Fibroblast of the aortic adventitia (primary cell): Measurements from ENCODE around the gene KRTAP1-5. TPM values are rescaled to one million over a fixed set of nuclear protein-coding genes. Genes with fewer than 3 reads are reported as not detected.
"Not testable (repeated sequence)": the region's sequence is repeated elsewhere in the genome, so short reads cannot be mapped to it uniquely, and the experiment has no call there.

Source experiments
- DNase-seq: peaks from one replicate; pipeline ENCODE4 v3.0.0-alpha.2; 2010; ENCODE audit warnings: low read depth
- H3K4me3 ChIP-seq: 2 replicates; pipeline ENCODE4 v1.5.1; 2011; ENCODE audit warnings: low read depth, mild to moderate bottlenecking, control low read depth, low read length, moderate library complexity
- CTCF ChIP-seq: IDR thresholded peaks from 2 replicates; pipeline ENCODE4 v1.5.1; 2011; ENCODE audit warnings: mild to moderate bottlenecking, low read length, control low read depth, inconsistent platforms; ENCODE audit not compliant: insufficient read depth
- total RNA-seq: library from RNA; depleted of rRNA; stranded (reverse); fragments of >200 nt; gene quantifications from 2 replicates; pipeline ENCODE4 v1.2.3, GENCODE V29; 2012; ENCODE audit warnings: low replicate concordance

KRTAP1-5 gene
- total RNA-seq, 1 donor, result 1.4 TPM

DNA sequence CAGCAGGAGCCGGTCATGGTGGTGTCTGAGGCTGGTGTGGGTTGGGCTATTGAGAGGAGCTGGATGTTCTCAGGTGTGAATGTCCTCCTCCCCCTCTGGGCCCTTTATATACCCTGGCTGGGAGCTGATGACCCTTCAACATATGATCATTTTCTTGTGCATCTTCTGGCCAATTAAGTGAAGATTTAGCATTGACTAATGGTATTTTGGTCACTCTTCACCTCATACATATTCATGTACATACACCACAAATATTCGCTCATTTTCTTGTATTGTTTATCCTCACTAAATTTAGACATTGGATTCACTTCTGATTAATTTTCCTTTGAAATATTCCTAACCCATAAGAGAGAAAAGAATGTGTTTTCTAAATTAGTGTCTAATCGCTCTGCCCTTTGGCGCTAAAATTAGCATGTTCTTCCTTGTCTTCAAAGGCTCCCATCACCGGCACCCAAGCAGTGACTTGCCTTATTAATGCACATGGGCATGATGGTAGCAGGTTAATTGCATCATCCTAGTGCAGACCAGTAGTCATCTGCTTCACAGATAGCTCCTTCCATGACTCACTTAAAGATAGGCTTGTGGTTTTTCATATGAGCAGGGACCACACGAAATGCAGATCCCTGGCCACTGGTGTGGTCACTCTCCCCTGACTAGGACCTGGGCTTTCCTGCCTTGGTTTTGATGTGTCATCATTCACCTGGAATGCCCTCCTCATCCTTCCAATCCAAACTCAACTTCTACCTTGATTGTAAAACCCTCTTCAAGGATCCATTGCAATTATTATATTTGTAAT lies 39.0 kb upstream of the KRTAP1-5 start, which contains the start of gene KRTAP2-4:
Gene KRTAP2-4 (minus strand): TSS at position 51 of the 796 bp plus-strand sequence. CDS start 34 bp downstream, at position 17.
- peak; percentile 87 for DNase-seq
- no peak within 1 kb of the TSS for H3K4me3 ChIP-seq
- TF ChIP-seq CTCF, result no peak

DNA sequence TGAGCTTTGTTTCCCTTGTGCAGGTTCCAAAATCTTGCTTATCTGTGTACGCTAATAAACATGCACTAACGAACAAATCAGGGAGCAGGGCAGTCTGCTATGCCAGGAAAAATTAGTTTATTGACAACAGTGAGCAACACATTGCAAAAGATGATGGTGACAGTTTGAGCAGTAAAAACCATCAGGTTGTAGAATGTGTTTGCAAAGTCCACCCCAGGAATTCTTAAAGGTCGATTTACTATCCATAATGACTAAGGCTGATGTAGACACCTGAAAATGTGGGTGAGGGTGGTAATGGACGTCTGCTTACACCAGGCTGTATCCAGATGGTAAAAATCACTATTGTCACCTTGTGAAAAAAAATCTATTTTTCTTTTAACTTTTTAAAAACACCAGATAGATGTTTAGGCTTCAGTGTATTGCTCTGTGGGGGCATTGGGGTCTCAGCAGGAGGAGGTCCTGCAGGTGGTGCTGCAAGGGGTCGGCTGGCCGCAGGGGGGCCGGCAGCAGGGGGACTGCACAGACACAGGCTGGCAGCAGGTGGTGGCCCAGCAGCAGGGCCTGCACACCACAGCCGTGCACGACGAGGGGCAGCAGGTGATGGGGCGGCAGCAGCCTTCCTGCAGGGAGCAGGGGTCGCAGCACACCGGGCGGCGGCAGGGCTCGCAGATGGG lies 38.1 kb upstream of the KRTAP1-5 start:
- not testable (repeated sequence) for DNase-seq, H3K4me3 ChIP-seq

- no peak for TF ChIP-seq CTCF
- no peak for DNase-seq
- H3K4me3 ChIP-seq, result no peak overlapping the region
Observed at GRCh38 chr17:41064301-41064700, 37.3 kb upstream of the KRTAP1-5 start.

GRCh38 chr17:41063449-41063848 lies 36.4 kb upstream of the KRTAP1-5 start:
- TF ChIP-seq CTCF, result no peak
- no peak overlapping the region for H3K4me3 ChIP-seq
- DNase-seq, result no peak

DNA sequence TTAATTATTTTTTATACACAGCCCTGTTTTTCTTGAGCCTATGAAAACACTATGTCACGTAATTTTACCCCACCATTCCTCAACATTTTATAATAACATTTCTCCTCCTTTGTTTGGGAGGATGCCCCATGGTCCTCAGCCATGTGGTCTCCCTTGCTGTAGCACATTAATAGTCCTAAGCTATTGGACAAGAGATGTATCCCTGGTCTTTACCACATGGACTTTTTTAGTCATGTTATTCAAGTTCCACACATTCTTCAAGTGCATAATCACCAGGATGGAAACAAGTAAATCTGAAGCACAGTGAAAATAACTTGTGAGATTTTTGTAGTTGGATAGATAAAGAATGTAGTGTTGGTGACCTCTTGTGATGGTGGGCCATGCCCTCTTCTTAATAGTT lies 35.0 kb upstream of the KRTAP1-5 start:
- no peak overlapping the region for H3K4me3 ChIP-seq
- no peak for TF ChIP-seq CTCF
- peak; percentile 92 for DNase-seq

DNA sequence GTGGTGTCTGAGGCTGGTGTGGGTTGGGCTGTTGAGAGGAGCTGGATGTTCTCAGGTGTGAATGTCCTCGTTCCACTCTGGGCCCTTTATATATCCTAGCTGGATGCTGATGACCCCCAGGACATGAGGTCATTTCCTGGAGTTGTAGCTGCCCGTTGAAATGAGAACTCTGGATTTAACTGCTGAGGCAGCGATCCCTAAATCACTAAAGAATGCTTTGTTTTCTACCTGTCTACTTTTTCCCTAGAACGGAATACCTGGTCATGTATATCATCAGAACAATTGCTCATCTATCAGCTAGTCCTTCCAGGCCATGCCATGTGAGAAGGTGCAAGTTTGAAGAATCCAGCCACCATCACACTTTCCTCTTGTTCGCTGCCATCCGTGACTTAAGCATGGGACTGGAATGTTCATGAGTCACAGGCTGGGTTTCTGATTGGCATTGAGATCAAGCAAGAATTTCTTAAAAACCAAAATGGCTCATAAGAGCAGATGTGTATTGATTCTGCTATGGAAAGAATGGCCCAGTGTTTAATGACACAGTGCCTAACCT lies 33.1 kb upstream of the KRTAP1-5 start, which contains the start of gene KRTAP2-3:
Gene KRTAP2-3 (minus strand): TSS at position 63 of the 553 bp plus-strand sequence. CDS start 64 bp downstream, outside the sequence.
- no peak within 1 kb of the TSS for H3K4me3 ChIP-seq
- no peak for TF ChIP-seq CTCF
- DNase-seq, result peak; percentile 88

DNA sequence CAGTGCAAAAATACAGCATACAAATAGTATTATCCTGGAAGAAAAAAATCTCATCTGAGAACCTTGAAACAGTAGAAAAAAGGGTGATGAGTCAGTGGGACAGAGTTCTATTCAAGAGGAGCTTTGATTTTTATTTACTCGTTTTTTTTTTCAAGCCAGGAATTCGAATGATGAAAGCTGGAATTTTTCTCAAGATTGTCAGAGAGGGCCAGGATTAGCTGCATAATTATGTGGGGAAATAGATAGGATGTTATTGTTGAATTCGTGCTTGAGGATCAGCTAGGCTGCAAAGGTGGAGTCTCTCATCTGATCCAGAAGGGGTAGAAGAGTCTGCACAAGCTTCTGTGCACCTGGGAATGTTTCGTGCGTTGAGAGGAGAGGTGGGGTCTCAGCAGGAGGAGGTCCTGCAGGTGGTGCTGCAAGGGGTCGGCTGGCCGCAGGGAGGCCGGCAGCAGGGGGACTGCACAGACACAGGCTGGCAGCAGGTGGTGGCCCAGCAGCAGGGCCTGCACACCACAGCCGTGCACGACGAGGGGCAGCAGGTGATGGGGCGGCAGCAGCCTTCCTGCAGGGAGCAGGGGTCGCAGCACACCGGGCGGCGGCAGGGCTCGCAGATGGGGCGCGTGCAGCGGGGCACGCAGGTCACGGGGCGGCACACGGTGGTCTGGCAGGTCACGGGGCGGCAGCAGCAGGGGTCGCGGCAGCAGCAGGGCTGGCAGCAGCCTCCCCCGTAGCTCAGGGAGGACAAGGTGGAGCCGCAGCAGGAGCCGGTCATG lies 32.5 kb upstream of the KRTAP1-5 start:
- H3K4me3 ChIP-seq, result not testable (repeated sequence)
- peak; percentile 78 for DNase-seq
